Esophagus squamous epithelium (tissue), 4 donors: ENCODE data around the gene MCHR1.
"Not testable (repeated sequence)": the region's sequence is repeated elsewhere in the genome, so short reads cannot be mapped to it uniquely, and the experiment has no call there.

Experiments
- CTCF ChIP-seq, 6 experiments: fragments of 450-650 bp in 4 of 6; fragments of 200-600 bp in 2 of 6; sonication (generic) in 2 of 6; IDR thresholded peaks; one replicate each; pipeline ENCODE4 v1.5.1; 2016 to 2019; ENCODE audit warnings: antibody characterized with exemption in 6 of 6, mild to moderate bottlenecking in 4 of 6, moderate library complexity in 4 of 6
- POLR2A ChIP-seq, 4 donors: fragments of 450-650 bp; IDR thresholded peaks; one replicate each; pipeline ENCODE4 v1.6.1; 2017; ENCODE audit warnings: antibody characterized with exemption in 4 of 4, mild to moderate bottlenecking in 4 of 4, moderate library complexity in 3 of 4

DNA sequence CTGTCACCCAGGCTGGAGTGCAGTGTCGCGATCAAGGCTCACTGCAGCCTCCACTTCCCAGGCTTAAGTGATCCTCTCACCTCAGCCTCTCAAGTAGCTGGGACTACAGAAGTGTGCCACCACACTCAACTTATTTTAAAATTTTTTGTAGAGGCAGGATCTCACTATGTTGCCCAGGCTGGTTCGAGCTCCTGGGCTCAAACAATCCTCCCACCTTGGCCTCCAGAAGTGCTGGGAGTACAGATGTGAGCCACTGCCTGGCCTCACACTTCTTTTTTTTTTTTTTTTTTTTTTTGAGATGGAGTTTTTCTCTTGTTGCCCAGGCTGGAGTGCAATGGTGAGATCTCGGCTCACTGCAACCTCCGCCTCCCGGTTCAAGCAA, 40.9 kb downstream of the MCHR1 start:
- not testable (repeated sequence) for TF ChIP-seq CTCF, POLR2A (IDR thresholded peaks at IDR 0.05)
